HUES48 (cell line): ENCODE measurements around the gene MCEMP1.

ENCODE experiments used
- H3K27ac ChIP-seq: one replicate; pipeline ENCODE4 v1.7.0; 2013; ENCODE audit warnings: low read depth, low read length, inconsistent platforms
- H3K27me3 ChIP-seq: 2 replicates; pipeline ENCODE4 v1.6.1; 2013; ENCODE audit warnings: mild to moderate bottlenecking, low read length; ENCODE audit not compliant: control insufficient read depth, insufficient read depth
- H3K36me3 ChIP-seq: 2 replicates; pipeline ENCODE4 v1.6.1; 2013; ENCODE audit warnings: low read length; ENCODE audit not compliant: control insufficient read depth, insufficient read depth
- H3K4me1 ChIP-seq: 2 replicates; pipeline ENCODE4 v1.6.1; 2013; ENCODE audit warnings: mild to moderate bottlenecking, low read length; ENCODE audit not compliant: control insufficient read depth, insufficient read depth
- H3K4me3 ChIP-seq: 2 replicates; pipeline ENCODE4 v1.5.1; 2013; ENCODE audit warnings: mild to moderate bottlenecking, low read depth, low read length
- H3K9ac ChIP-seq: 2 replicates; pipeline ENCODE4 v1.6.1; 2013; ENCODE audit warnings: mild to moderate bottlenecking, low read depth, low read length, moderate library complexity
- H3K9me3 ChIP-seq: 2 replicates; pipeline ENCODE4 v1.6.1; 2013; ENCODE audit warnings: low read length; ENCODE audit not compliant: control insufficient read depth, insufficient read depth

MCEMP1 gene

GRCh38 chr19:7644550-7644877 is 32.4 kb upstream of the MCEMP1 start:
- Histone ChIP-seq H3K27ac (no peak overlapping the region), H3K9me3 (no peaks in the 10 kb centered on the region), H3K36me3 (peaks cover 3% of the 10 kb centered on the region), H3K27me3 (no peaks in the 10 kb centered on the region), H3K4me1 (no peaks in the 10 kb centered on the region), H3K9ac (no peak overlapping the region), H3K4me3 (no peak overlapping the region)

- Histone ChIP-seq H3K4me1 (no peaks in the 10 kb centered on the region), H3K4me3 (no peak overlapping the region), H3K9ac (no peak overlapping the region), H3K36me3 (no peaks in the 10 kb centered on the region; the same call in 1 of the 2 replicates), H3K9me3 (no peaks in the 10 kb centered on the region), H3K27ac (no peak overlapping the region), H3K27me3 (no peaks in the 10 kb centered on the region)
Observed at GRCh38 chr19:7645163-7645562, 31.7 kb upstream of the MCEMP1 start.

DNA sequence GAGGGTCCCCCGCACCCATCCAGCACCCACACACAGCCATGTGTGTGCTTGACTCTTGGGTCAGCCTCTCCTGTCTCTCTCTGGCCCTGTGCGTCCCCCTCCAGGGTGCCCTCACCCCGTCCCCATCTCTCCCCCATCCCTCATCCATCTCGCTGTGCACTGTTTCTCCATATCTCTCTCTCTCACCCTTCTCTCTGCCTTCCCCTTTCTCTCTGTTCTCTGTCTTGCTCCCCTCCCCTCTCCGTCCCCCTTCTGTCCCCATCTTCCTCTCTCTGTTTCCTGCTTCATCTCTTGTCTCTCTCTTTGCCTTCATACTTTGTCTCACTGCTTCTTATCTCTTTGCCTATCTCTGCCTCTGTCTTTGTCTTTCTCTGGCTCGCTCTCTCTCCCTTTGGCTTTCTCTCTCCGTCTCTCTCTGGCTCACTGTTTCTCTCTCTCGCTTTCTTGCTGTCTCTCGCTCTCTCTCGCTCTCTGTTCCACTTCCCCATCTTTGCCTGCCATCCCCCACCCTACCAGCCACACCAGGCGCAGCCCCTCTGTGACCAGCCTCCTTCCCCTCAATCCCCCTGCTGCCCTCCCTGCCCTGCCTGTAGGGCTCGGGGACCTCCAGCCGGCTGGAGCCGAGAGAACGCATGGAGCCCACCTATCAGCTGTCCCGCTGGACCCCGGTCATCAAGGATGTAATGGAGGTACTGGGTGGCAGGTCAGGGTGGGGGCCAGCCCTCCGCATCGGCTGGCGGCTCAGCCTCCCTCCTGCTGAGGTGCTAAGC is 31.0 kb upstream of the MCEMP1 start:
- no peak overlapping the region for H3K4me3 ChIP-seq
- H3K9ac ChIP-seq = no peak overlapping the region
- no peaks in the 10 kb centered on the region; the same call in 1 of the 2 replicates for H3K36me3 ChIP-seq
- H3K27ac ChIP-seq = no peak overlapping the region
- no peaks in the 10 kb centered on the region for H3K4me1 ChIP-seq
- no peaks in the 10 kb centered on the region for H3K27me3 ChIP-seq
- H3K9me3 ChIP-seq = no peaks in the 10 kb centered on the region

GRCh38 chr19:7646426-7646700 is 30.5 kb upstream of the MCEMP1 start:
- Histone ChIP-seq H3K27ac (no peak overlapping the region), H3K9me3 (no peaks in the 10 kb centered on the region), H3K27me3 (no peaks in the 10 kb centered on the region), H3K4me1 (no peaks in the 10 kb centered on the region), H3K36me3 (no peaks in the 10 kb centered on the region; the same call in 1 of the 2 replicates), H3K9ac (no peak overlapping the region), H3K4me3 (no peak overlapping the region)

GRCh38 chr19:7647156-7647555 is 29.7 kb upstream of the MCEMP1 start:
- peaks cover under 1% of the 10 kb centered on the region; the same call in 1 of the 2 replicates for H3K4me1 ChIP-seq
- no peaks in the 10 kb centered on the region for H3K27me3 ChIP-seq
- no peak overlapping the region for H3K4me3 ChIP-seq
- no peaks in the 10 kb centered on the region; the same call in 1 of the 2 replicates for H3K36me3 ChIP-seq
- H3K9ac ChIP-seq = no peak overlapping the region
- no peak overlapping the region for H3K27ac ChIP-seq
- H3K9me3 ChIP-seq = no peaks in the 10 kb centered on the region

- H3K27ac ChIP-seq = no peak overlapping the region
Observed at GRCh38 chr19:7648265-7649014, 28.4 kb upstream of the MCEMP1 start.

DNA sequence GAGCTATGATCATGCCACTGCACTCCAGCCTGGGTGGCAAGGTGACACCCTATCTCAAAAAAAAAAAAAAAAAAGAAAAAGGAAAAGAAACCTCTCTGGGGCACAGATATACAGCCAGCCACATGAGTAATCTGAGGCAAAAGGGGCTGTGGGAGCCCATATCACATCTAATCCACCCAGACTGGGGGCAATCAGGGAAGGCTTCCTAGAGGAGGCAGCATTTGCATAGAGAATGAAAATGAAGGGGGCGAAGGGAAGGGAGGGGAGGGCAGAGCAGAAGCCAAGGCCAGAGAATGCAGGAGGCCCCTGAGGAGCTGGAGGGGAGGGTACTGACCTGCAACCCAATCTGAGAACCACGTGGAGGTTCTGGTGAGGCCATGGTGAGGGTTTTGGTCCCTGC is 26.7 kb upstream of the MCEMP1 start:
- Histone ChIP-seq H3K27me3 (peaks cover 5% of the 10 kb centered on the region), H3K9ac (no peak overlapping the region), H3K4me3 (no peak overlapping the region), H3K4me1 (peaks cover 2% of the 10 kb centered on the region; the same call in 1 of the 2 replicates), H3K36me3 (no peaks in the 10 kb centered on the region), H3K27ac (no peak overlapping the region), H3K9me3 (no peaks in the 10 kb centered on the region)

More at GRCh38 chr19:7648265-7649014, 28.4 kb upstream of the MCEMP1 start:
- Histone ChIP-seq H3K4me3 (no peak overlapping the region), H3K9me3 (no peaks in the 10 kb centered on the region), H3K4me1 (peaks cover 2% of the 10 kb centered on the region; the same call in 1 of the 2 replicates), H3K36me3 (no peaks in the 10 kb centered on the region), H3K27me3 (peaks cover 5% of the 10 kb centered on the region), H3K9ac (no peak overlapping the region)

- H3K4me1 ChIP-seq = peaks cover 2% of the 10 kb centered on the region; the same call in 1 of the 2 replicates
- no peak overlapping the region for H3K27ac ChIP-seq
- no peaks in the 10 kb centered on the region for H3K9me3 ChIP-seq
- peak overlapping the region; percentile 45; the same call in 1 of the 2 replicates for H3K4me3 ChIP-seq
- no peaks in the 10 kb centered on the region for H3K36me3 ChIP-seq
- H3K9ac ChIP-seq = no peak overlapping the region
- H3K27me3 ChIP-seq = peaks cover 5% of the 10 kb centered on the region
Observed at GRCh38 chr19:7652061-7652641, 24.7 kb upstream of the MCEMP1 start.

GRCh38 chr19:7654401-7654800 is 22.5 kb upstream of the MCEMP1 start:
- Histone ChIP-seq H3K36me3 (no peaks in the 10 kb centered on the region), H3K27ac (no peak overlapping the region), H3K27me3 (peaks cover 5% of the 10 kb centered on the region), H3K4me3 (no peak overlapping the region), H3K9ac (no peak overlapping the region), H3K4me1 (peaks cover 2% of the 10 kb centered on the region; the same call in 1 of the 2 replicates), H3K9me3 (no peaks in the 10 kb centered on the region)

DNA sequence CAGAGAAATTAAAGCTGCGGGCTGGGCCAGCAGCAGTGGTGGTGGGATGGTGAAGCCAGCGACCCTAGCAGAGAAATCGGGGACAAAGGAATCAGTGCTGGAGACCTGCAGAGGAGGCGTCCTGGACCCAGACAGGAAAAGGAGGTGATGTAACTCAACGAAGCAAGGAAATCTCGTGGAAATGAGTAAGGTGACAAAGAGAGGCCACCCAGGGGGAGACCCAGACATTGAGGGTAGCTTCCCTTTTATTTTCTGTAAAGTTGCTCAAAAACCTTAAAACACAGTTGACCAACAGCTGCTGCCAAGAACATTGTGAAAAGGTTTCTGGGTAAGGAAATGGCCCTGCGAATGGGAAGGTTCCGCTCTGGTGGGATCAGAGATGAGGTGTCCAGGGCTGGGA is 21.3 kb upstream of the MCEMP1 start:
- Histone ChIP-seq H3K27ac (no peak overlapping the region), H3K36me3 (no peaks in the 10 kb centered on the region), H3K9ac (no peak overlapping the region), H3K4me1 (peaks cover 2% of the 10 kb centered on the region; the same call in 1 of the 2 replicates), H3K9me3 (no peaks in the 10 kb centered on the region), H3K4me3 (no peak overlapping the region), H3K27me3 (peaks cover 5% of the 10 kb centered on the region)
